Measurements from ENCODE around the gene CD27. TPM values are rescaled to one million over a fixed set of nuclear protein-coding genes. Genes with fewer than 3 reads are reported as not detected.

Gene CD27
- not detected in 5 replicates for total RNA-seq (2022; extraction: Qiagen RNA extraction)

DNA sequence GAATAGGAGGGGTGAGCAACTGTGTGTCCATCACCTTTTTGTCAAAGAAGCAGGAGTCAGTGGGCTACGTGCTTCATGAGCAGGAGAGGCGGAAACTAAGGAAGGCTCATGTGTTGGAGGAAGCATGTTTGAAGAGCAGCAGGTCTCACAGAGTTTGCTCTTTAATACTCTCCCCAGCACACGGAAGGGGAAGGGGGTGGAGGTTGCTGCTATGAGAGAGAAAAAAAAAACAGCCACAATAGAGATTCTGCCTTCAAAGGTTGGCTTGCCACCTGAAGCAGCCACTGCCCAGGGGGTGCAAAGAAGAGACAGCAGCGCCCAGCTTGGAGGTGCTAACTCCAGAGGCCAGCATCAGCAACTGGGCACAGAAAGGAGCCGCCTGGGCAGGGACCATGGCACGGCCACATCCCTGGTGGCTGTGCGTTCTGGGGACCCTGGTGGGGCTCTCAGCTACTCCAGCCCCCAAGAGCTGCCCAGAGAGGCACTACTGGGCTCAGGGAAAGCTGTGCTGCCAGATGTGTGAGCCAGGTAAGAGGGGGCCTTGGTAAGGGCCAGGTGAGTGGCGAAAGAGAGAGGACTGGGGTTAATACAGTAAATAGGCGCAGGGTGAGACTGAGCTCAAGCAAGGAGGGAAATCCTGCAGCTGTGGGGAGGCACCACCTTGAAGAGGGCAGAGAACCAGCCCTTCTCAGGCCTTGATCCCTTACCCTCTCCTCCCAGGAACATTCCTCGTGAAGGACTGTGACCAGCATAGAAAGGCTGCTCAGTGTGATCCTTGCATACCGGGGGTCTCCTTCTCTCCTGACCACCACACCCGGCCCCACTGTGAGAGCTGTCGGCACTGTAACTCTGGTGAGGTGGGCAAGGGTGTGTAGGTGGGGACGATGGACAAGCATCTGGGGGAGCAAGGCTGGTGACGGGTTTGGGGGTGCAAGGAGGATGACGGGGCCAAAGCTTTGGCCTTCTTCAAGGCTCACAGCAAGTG is at the start of gene CD27:
Gene CD27 (plus strand): TSS at position 252 of the 985 bp plus-strand sequence. CDS start 141 bp downstream, at position 393.

DNA sequence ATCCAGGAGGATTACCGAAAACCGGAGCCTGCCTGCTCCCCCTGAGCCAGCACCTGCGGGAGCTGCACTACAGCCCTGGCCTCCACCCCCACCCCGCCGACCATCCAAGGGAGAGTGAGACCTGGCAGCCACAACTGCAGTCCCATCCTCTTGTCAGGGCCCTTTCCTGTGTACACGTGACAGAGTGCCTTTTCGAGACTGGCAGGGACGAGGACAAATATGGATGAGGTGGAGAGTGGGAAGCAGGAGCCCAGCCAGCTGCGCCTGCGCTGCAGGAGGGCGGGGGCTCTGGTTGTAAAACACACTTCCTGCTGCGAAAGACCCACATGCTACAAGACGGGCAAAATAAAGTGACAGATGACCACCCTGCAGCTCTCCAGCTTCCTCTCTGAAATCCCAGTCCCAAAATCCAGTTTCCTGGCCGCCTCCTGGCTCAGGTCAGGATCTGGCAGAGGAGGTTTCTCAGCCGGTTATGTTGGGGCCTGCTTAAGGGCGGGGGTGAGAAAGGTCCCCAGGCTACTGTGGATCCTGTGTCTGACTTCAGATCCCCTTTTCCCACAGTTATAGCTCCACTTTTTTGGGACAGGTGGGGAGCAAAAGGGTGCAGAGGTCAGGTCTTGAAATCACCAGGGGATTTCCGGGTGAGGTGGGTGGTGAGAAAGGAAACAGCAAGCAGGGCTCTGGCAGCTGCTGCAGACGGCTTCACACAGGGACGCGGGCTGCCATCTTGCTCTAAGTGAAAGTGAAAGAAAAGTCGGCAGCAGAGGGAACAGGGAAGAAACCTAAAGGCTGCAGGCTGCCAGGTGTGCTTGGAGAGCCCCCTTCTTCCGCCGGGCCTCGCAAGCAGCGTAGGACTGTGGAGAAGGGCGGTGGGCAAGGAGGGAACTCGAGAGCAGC is 6.8 kb downstream of the CD27 start, which contains the start of gene TAPBPL:
Gene TAPBPL (plus strand): TSS at position 695 of the 897 bp plus-strand sequence. CDS start 207 bp downstream, outside the sequence.

DNA sequence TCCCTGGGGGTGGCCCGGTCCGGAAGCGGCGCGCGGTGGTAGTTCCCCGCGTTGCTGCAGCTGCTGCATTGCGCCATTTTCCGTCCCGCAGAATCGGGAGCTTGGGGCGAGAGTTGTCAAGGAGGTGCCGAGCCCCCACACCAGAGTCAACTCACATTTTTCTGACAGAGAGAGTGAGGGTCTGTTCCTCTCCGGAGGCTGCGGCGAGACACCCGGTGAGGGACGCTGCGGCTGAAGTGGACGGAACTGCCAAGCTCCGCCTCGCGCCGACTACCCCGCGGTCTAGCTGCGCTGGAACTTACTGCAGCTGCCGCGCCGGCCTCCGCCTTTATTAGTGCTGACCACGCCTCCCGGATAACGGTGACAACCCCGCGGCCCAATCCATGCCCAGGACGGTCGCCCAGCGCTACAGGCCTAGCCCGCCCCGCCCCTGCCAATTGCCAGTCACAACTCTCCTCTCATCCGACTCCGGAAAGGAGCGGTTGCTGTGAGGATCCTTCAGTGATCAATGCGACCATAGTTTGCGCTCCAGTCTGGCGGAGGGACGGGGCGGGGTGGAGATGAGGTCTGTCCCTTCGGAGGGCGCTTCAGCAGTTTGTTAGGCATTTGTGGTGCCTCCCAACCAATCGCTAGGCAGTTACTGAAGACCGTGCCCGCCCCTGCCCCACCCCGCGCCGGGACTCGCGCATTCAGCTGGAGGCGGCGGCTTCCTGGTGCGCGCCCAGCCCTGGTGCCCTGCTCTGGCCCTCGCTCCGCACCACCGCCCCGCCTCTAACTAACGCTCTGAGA is 25.8 kb downstream of the CD27 start, which contains the start of gene VAMP1:
Gene VAMP1 (minus strand): TSS at position 303 of the 789 bp plus-strand sequence. CDS start 146 bp downstream, at position 157.

DNA sequence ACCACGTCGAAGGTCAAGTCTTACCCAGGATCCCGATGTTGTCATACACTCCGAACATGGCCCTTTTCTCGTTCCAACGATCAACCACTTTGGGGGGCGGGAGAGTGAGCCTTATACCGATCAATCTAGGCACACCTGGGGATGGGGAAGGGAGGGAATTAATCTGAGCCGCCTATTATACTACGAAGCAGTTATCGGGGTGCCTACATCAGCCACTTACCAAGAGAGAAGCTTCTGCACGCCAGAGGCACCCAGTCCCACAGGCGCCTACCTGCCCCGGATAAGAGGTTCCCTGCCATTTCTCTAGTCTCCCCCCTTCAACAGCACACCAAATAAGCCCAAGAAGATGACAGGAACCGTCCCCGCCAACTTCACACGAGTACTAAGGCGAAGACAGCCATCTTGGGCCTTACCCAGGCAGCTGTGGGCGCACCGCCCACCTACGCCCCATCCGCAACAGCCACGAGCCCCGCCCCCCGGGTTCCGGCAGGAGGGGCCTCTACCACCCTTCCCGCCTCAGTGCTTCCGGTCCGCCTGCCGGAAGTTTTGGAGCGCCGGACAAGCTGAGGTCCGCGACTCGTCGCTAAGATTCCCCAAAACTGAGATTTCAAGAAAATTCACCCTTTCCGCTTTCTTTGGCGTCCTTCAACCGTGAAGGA is 48.2 kb downstream of the CD27 start, which contains the start of gene MRPL51:
Gene MRPL51 (minus strand): TSS at position 425 of the 659 bp plus-strand sequence. CDS start 126 bp downstream, at position 299.

DNA sequence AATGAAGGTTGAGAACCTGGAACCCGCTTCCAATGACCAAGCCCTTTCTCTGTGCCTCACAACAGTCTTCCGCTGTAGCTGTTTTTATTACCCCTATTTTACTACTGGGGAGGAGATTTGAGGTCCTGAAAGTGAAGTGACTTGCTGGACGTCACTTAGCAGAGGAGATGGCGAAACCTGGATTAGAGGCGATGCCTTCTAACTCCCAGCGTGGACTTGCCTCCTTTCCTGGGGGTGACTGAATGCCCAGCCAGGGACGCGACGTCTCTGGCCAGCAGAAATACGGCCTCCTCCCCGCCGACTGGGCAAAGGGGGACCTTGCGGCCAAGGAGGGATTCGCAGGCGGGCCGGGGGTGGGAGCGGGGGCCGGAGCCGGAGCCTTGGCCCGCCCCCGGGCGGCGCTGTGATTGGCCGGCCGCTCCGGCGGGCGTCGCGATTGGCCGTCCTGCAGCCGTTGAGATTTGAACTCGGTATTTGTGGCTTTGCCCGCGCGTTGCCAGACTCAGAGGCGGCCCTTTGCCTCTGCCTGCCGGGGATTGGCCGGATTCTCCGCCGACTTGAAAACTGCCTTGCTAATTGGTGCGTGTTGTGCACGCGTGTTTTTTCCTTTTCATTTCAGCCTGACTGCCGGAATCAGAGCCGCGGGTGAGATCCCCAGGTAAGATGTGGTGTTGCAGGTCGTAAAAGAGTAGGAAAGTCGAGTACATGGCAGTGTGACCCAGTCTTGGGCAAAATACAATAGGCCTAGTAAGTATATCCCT is 48.9 kb downstream of the CD27 start, which contains the start of gene NCAPD2:
Gene NCAPD2 (plus strand): TSS at position 606 of the 761 bp plus-strand sequence. CDS start 997 bp downstream, outside the sequence.

Other genes starting within 250 kb of the CD27 start
- 247 to 271 TPM (median 270 TPM) in 5 replicates for gene CD9, start 244.6 kb upstream of the CD27 start, total RNA-seq (2022; extraction: Qiagen RNA extraction)
- gene PLEKHG6, start 134.3 kb upstream of the CD27 start, total RNA-seq (2022; extraction: Qiagen RNA extraction) = 0.23 to 0.95 TPM (median 0.29 TPM) in 5 replicates
- 409 to 630 TPM (median 493 TPM) in 5 replicates for gene TNFRSF1A, start 102.9 kb upstream of the CD27 start, total RNA-seq (2022; extraction: Qiagen RNA extraction)
- gene SCNN1A, start 69.4 kb upstream of the CD27 start, total RNA-seq (2022; extraction: Qiagen RNA extraction) = 19.9 to 30.2 TPM (median 26.5 TPM) in 5 replicates
- 199 to 249 TPM (median 243 TPM) in 5 replicates for gene LTBR, start 60.8 kb upstream of the CD27 start, total RNA-seq (2022; extraction: Qiagen RNA extraction)
- gene TAPBPL, start 7.1 kb downstream of the CD27 start, total RNA-seq (2022; extraction: Qiagen RNA extraction) = 3.5 to 4.3 TPM (median 3.5 TPM) in 5 replicates
- gene VAMP1, start 25.7 kb downstream of the CD27 start, total RNA-seq (2022; extraction: Qiagen RNA extraction) = 9.8 to 13.4 TPM (median 12.1 TPM) in 5 replicates
- 282 to 327 TPM (median 309 TPM) in 5 replicates for gene MRPL51, start 48.3 kb downstream of the CD27 start, total RNA-seq (2022; extraction: Qiagen RNA extraction)
- 56.5 to 62.5 TPM (median 60.7 TPM) in 5 replicates for gene NCAPD2, start 49.1 kb downstream of the CD27 start, total RNA-seq (2022; extraction: Qiagen RNA extraction)
- gene GAPDH, start 89.6 kb downstream of the CD27 start, total RNA-seq (2022; extraction: Qiagen RNA extraction) = 7,029 to 9,300 TPM (median 8,522 TPM) in 5 replicates
- gene IFFO1, start 111.1 kb downstream of the CD27 start, total RNA-seq (2022; extraction: Qiagen RNA extraction) = 1.6 to 2.5 TPM (median 2.2 TPM) in 5 replicates
- gene NOP2, start 123.3 kb downstream of the CD27 start, total RNA-seq (2022; extraction: Qiagen RNA extraction) = 91.7 to 109 TPM (median 98.4 TPM) in 5 replicates
- gene CHD4, start 162.4 kb downstream of the CD27 start, total RNA-seq (2022; extraction: Qiagen RNA extraction) = 59.8 to 76.6 TPM (median 62.8 TPM) in 5 replicates
- 0.38 to 0.97 TPM (median 0.66 TPM) in 5 replicates for gene LPAR5, start 191.0 kb downstream of the CD27 start, total RNA-seq (2022; extraction: Qiagen RNA extraction)
- gene ACRBP, start 202.5 kb downstream of the CD27 start, total RNA-seq (2022; extraction: Qiagen RNA extraction) = 0.08 to 0.40 TPM (median 0.15 TPM) in 3 of 5 replicates, not detected in the others
- 13.8 to 19.8 TPM (median 15.7 TPM) in 5 replicates for gene ING4, start 218.2 kb downstream of the CD27 start, total RNA-seq (2022; extraction: Qiagen RNA extraction)
- gene ZNF384, start 244.4 kb downstream of the CD27 start, total RNA-seq (2022; extraction: Qiagen RNA extraction) = 50.6 to 58.9 TPM (median 55.4 TPM) in 5 replicates

Measured in A549 treated with Mapracorat at 1 μM for 4 hours (cell line).